HL-60 (cell line): ENCODE data around the gene MYO7A.

Experiments used
- CTCF ChIP-seq: IDR thresholded peaks from one replicate; pipeline ENCODE4 v1.5.1; 2011; ENCODE audit warnings: low read length, control low read depth, inconsistent platforms; ENCODE audit not compliant: insufficient read depth
- SPI1 ChIP-seq: IDR thresholded peaks from 2 replicates; pipeline ENCODE4 v1.6.1; 2012; ENCODE audit warnings: low read depth, mild to moderate bottlenecking, borderline replicate concordance

GRCh38 chr11:77211594-77212251 is 83.7 kb downstream of the MYO7A start:
- TF ChIP-seq CTCF: no peak
- no peak for TF ChIP-seq SPI1
